ENCODE measurements around the gene ADORA2B.

Gene ADORA2B

GRCh38 chr17:15912416-15912955, 32.4 kb upstream of the ADORA2B start:
- H3K4me2 ChIP-seq: no peak overlapping the region
- H4K20me1 ChIP-seq (ENCODE audit: insufficient read depth): no peaks in the 10 kb centered on the region
- H2AFZ ChIP-seq (ENCODE audit: low read depth): no peak overlapping the region
- no peaks in the 10 kb centered on the region for H3K4me1 ChIP-seq (ENCODE audit: low read depth, poor library complexity, severe bottlenecking)
- H3K9ac ChIP-seq: no peak overlapping the region
- no peaks in the 10 kb centered on the region for H3K36me3 ChIP-seq (ENCODE audit: insufficient read depth)
- H3K27me3 ChIP-seq (ENCODE audit: insufficient read depth, low read depth): no peaks in the 10 kb centered on the region
- no peak for TF ChIP-seq CTCF (conservative IDR thresholded peaks at IDR 0.05; ENCODE audit: low read depth, low read length)
- H3K4me3 ChIP-seq (IDR thresholded peaks at IDR 0.05; ENCODE audit: insufficient read depth, low read depth, low read length): no peak overlapping the region
- H3K27ac ChIP-seq: no peak overlapping the region
- no peaks in the 10 kb centered on the region for H3K79me2 ChIP-seq (ENCODE audit: insufficient read depth, low read depth)

GRCh38 chr17:15913826-15914225, 31.1 kb upstream of the ADORA2B start:
- Histone ChIP-seq H3K4me3 (IDR thresholded peaks at IDR 0.05; ENCODE audit: insufficient read depth, low read depth, low read length) (no peak overlapping the region), H3K79me2 (ENCODE audit: insufficient read depth, low read depth) (no peaks in the 10 kb centered on the region), H3K4me1 (ENCODE audit: low read depth, poor library complexity, severe bottlenecking) (no peaks in the 10 kb centered on the region), H4K20me1 (ENCODE audit: insufficient read depth) (no peaks in the 10 kb centered on the region), H2AFZ (ENCODE audit: low read depth) (no peak overlapping the region), H3K36me3 (ENCODE audit: insufficient read depth) (no peaks in the 10 kb centered on the region), H3K9ac (no peak overlapping the region), H3K27ac (no peak overlapping the region), H3K27me3 (ENCODE audit: insufficient read depth, low read depth) (no peaks in the 10 kb centered on the region), H3K4me2 (no peak overlapping the region)
- no peak for TF ChIP-seq CTCF (conservative IDR thresholded peaks at IDR 0.05; ENCODE audit: low read depth, low read length)

- Histone ChIP-seq H3K4me1 (ENCODE audit: low read depth, poor library complexity, severe bottlenecking) (no peaks in the 10 kb centered on the region), H3K79me2 (ENCODE audit: insufficient read depth, low read depth) (no peaks in the 10 kb centered on the region), H2AFZ (ENCODE audit: low read depth) (no peak overlapping the region), H4K20me1 (ENCODE audit: insufficient read depth) (no peaks in the 10 kb centered on the region), H3K27ac (no peak overlapping the region), H3K36me3 (ENCODE audit: insufficient read depth) (no peaks in the 10 kb centered on the region), H3K9ac (no peak overlapping the region), H3K27me3 (ENCODE audit: insufficient read depth, low read depth) (no peaks in the 10 kb centered on the region), H3K4me3 (IDR thresholded peaks at IDR 0.05; ENCODE audit: insufficient read depth, low read depth, low read length) (no peak overlapping the region), H3K4me2 (no peak overlapping the region)
- no peak for TF ChIP-seq CTCF (conservative IDR thresholded peaks at IDR 0.05; ENCODE audit: low read depth, low read length)
Measured at GRCh38 chr17:15914400-15915170, 30.3 kb upstream of the ADORA2B start.

GRCh38 chr17:15915961-15916360, 29.0 kb upstream of the ADORA2B start:
- no peak for TF ChIP-seq CTCF (conservative IDR thresholded peaks at IDR 0.05; ENCODE audit: low read depth, low read length)
- Histone ChIP-seq H3K36me3 (ENCODE audit: insufficient read depth) (no peaks in the 10 kb centered on the region), H3K79me2 (ENCODE audit: insufficient read depth, low read depth) (no peaks in the 10 kb centered on the region), H3K27me3 (ENCODE audit: insufficient read depth, low read depth) (no peaks in the 10 kb centered on the region), H4K20me1 (ENCODE audit: insufficient read depth) (no peaks in the 10 kb centered on the region), H3K27ac (no peak overlapping the region), H3K4me1 (ENCODE audit: low read depth, poor library complexity, severe bottlenecking) (no peaks in the 10 kb centered on the region), H2AFZ (ENCODE audit: low read depth) (no peak overlapping the region), H3K4me3 (IDR thresholded peaks at IDR 0.05; ENCODE audit: insufficient read depth, low read depth, low read length) (no peak overlapping the region), H3K9ac (no peak overlapping the region), H3K4me2 (no peak overlapping the region)
